Parathyroid adenoma (tissue), 2 donors: Measurements from ENCODE around the gene NUDT16.
"Not testable (repeated sequence)": the region's sequence is repeated elsewhere in the genome, so short reads cannot be mapped to it uniquely, and the experiment has no call there.

Experiments used
- H2AFZ ChIP-seq: fragments of 300-600 bp; sonication (generic); one replicate; pipeline ENCODE4 v1.7.0; 2017; ENCODE audit warnings: antibody characterized with exemption, mild to moderate bottlenecking
- H3K27ac ChIP-seq: fragments of 300-600 bp; sonication (generic); one replicate; pipeline ENCODE4 v1.7.0; 2017
- H3K27me3 ChIP-seq: fragments of 300-600 bp; sonication (generic); one replicate; pipeline ENCODE4 v1.7.0; 2017; ENCODE audit warnings: low read length; ENCODE audit not compliant: control insufficient read depth, insufficient read depth
- H3K36me3 ChIP-seq: fragments of 300-600 bp; sonication (generic); one replicate; pipeline ENCODE4 v1.7.0; 2017; ENCODE audit warnings: low read length; ENCODE audit not compliant: control insufficient read depth, insufficient read depth
- H3K4me1 ChIP-seq: fragments of 300-600 bp; sonication (generic); one replicate; pipeline ENCODE4 v1.7.0; 2017; ENCODE audit warnings: control low read depth
- H3K4me2 ChIP-seq: fragments of 300-600 bp; sonication (generic); one replicate; pipeline ENCODE4 v1.7.0; 2017; ENCODE audit warnings: low read length
- H3K4me3 ChIP-seq: fragments of 300-600 bp; sonication (generic); one replicate; pipeline ENCODE4 v1.7.0; 2017; ENCODE audit warnings: low read depth, low read length
- H3K79me2 ChIP-seq: fragments of 300-600 bp; sonication (generic); one replicate; pipeline ENCODE4 v1.7.0; 2017; ENCODE audit warnings: control low read depth
- H3K9ac ChIP-seq: fragments of 300-600 bp; sonication (generic); one replicate; pipeline ENCODE4 v1.7.0; 2017; ENCODE audit warnings: mild to moderate bottlenecking
- H3K9me3 ChIP-seq: fragments of 300-600 bp; sonication (generic); one replicate; pipeline ENCODE4 v1.7.0; 2017; ENCODE audit warnings: low read length; ENCODE audit not compliant: control insufficient read depth
- TF ChIP-seq, protein P1 (sequence below): fragments of 300-600 bp; sonication (generic); IDR thresholded peaks from one replicate; pipeline ENCODE4 v1.7.0; 2017; ENCODE audit warnings: antibody characterized with exemption, mild to moderate bottlenecking
- donor health status: primary hyperparathyroidism.

Gene NUDT16

GRCh38 chr3:131363275-131363674, 18.3 kb upstream of the NUDT16 start:
- Histone ChIP-seq H3K27ac (no peak overlapping the region), H3K4me3 (no peak overlapping the region), H3K9ac (no peak overlapping the region)

GRCh38 chr3:131370935-131371687, 10.5 kb upstream of the NUDT16 start:
- no peaks in the 10 kb centered on the region for H3K79me2 ChIP-seq
- TF ChIP-seq, protein P1, sequence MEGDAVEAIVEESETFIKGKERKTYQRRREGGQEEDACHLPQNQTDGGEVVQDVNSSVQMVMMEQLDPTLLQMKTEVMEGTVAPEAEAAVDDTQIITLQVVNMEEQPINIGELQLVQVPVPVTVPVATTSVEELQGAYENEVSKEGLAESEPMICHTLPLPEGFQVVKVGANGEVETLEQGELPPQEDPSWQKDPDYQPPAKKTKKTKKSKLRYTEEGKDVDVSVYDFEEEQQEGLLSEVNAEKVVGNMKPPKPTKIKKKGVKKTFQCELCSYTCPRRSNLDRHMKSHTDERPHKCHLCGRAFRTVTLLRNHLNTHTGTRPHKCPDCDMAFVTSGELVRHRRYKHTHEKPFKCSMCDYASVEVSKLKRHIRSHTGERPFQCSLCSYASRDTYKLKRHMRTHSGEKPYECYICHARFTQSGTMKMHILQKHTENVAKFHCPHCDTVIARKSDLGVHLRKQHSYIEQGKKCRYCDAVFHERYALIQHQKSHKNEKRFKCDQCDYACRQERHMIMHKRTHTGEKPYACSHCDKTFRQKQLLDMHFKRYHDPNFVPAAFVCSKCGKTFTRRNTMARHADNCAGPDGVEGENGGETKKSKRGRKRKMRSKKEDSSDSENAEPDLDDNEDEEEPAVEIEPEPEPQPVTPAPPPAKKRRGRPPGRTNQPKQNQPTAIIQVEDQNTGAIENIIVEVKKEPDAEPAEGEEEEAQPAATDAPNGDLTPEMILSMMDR: no peak
- H3K4me3 ChIP-seq: no peak overlapping the region
- H3K4me2 ChIP-seq: no peak overlapping the region
- no peak overlapping the region for H2AFZ ChIP-seq
- no peaks in the 10 kb centered on the region for H3K4me1 ChIP-seq
- H3K27ac ChIP-seq: no peak overlapping the region
- H3K36me3 ChIP-seq: no peaks in the 10 kb centered on the region
- no peaks in the 10 kb centered on the region for H3K27me3 ChIP-seq
- H3K9ac ChIP-seq: no peak overlapping the region
- H3K9me3 ChIP-seq: no peaks in the 10 kb centered on the region

More at GRCh38 chr3:131363275-131363674, 18.3 kb upstream of the NUDT16 start:
- Histone ChIP-seq H3K9me3 (no peaks in the 10 kb centered on the region), H3K4me2 (no peak overlapping the region), H3K27me3 (no peaks in the 10 kb centered on the region), H3K79me2 (peaks cover 24% of the 10 kb centered on the region), H3K4me1 (peaks cover 11% of the 10 kb centered on the region), H3K36me3 (no peaks in the 10 kb centered on the region), H2AFZ (no peak overlapping the region)
- TF ChIP-seq, protein P1: no peak

- Histone ChIP-seq H3K9ac (no peak overlapping the region), H3K36me3 (no peaks in the 10 kb centered on the region), H3K27ac (no peak overlapping the region), H3K79me2 (no peaks in the 10 kb centered on the region), H3K4me3 (no peak overlapping the region), H2AFZ (no peak overlapping the region), H3K4me1 (no peaks in the 10 kb centered on the region), H3K4me2 (no peak overlapping the region), H3K9me3 (no peaks in the 10 kb centered on the region), H3K27me3 (no peaks in the 10 kb centered on the region)
- TF ChIP-seq, protein P1: no peak
These were observed 9.9 kb upstream of the NUDT16 start for GRCh38 chr3:131371688-131372066.

DNA sequence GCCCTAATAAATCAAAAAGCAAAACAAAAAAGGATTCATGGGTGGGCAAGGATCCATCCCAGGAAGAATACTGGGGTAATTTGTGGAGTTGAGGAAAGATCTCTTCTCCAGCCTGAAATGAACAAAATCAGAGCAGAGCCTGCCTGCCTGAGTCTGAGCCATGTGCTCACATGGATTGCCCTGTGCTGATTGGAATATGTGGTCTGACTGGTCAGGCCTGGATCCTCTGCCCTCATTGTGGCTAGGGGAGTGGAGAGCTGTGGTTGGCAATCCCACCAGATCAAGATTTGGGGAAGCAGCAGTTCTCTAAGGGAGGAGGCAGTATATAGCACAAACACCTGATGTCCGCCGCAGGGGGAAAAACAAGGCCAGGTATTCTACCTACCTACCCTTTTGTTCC, 6.8 kb upstream of the NUDT16 start:
- peaks cover 11% of the 10 kb centered on the region for H3K79me2 ChIP-seq
- H3K9ac ChIP-seq: no peak overlapping the region
- no peak overlapping the region for H2AFZ ChIP-seq
- no peaks in the 10 kb centered on the region for H3K36me3 ChIP-seq
- H3K27ac ChIP-seq: no peak overlapping the region
- no peaks in the 10 kb centered on the region for H3K9me3 ChIP-seq
- TF ChIP-seq, protein P1: no peak
- H3K4me1 ChIP-seq: no peaks in the 10 kb centered on the region
- H3K4me2 ChIP-seq: no peak overlapping the region
- H3K4me3 ChIP-seq: no peak overlapping the region
- H3K27me3 ChIP-seq: no peaks in the 10 kb centered on the region

DNA sequence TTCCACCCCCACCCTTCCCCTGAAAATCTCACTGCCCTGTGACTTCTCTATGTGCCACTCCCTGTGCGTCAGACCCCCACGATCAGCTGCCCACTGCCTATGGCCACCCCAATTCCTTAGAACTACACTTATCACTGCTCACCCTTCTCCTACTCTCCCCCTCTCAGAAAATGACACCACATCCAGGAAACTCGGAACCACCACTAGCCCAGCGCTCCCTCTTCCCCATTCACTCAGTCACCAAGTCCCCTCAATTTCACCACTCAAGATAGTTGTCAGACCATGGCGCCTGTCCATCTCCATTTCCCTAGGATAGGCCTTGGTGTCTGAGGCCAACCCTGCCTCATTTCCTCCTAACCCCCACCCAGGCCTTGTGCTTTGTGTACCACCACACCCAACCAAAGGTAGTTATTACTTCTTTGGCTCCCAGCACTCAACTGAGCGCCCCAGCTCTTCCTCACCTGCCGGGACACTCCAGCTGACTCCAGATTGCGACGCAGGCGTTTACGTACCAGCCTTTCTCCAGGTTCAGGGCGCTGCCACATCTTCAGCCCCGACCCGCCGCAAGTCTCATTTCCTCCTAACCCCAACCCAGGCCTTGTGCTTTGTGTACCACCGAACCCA, 641 bp upstream of the NUDT16 start:
- not testable (repeated sequence) for H3K36me3 ChIP-seq, H3K27me3 ChIP-seq, H3K4me1 ChIP-seq, H3K9me3 ChIP-seq
- peaks cover 15% of the 10 kb centered on the region for H3K79me2 ChIP-seq
- peak overlapping the region; percentile 84 for H3K27ac ChIP-seq
- peak overlapping the region; percentile 93 for H2AFZ ChIP-seq
- peak overlapping the region; percentile 70 for H3K4me3 ChIP-seq
- peak overlapping the region; percentile 49 for H3K9ac ChIP-seq
- peak overlapping the region; percentile 56 for H3K4me2 ChIP-seq
